ENCODE data around the gene ETNPPL. TPM values are rescaled to one million over a fixed set of nuclear protein-coding genes. Genes with fewer than 3 reads are reported as not detected.

Gene ETNPPL
- polyA plus RNA-seq, 1 of the 3 experiments (the other 2 are of a cell fraction), result not detected

DNA sequence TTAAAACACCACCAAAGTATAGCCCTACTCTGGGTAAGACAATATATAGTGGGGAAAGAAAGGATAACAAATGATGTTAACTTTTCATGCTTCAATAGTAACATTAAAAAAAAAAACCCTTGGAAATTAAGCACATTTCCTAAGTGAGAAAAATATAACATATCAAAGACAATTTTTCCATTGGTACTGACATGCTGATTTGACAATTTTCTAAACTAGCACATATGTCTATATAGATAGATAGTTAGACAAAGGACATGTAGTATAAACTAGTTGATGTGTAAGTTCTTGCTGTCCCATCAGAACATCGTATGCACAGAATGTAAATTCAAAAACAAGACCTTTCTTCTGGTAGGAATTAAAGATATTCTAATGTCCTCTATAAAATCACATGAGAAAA lies 47.2 kb upstream of the ETNPPL start:
- no peak overlapping the region for H2AFZ ChIP-seq (ENCODE audit: low read depth)
- no peak overlapping the region for H3K4me2 ChIP-seq
- TF ChIP-seq, protein P1, sequence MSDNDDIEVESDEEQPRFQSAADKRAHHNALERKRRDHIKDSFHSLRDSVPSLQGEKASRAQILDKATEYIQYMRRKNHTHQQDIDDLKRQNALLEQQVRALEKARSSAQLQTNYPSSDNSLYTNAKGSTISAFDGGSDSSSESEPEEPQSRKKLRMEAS (IDR thresholded peaks at IDR 0.05; ENCODE audit: low read depth), result no peak
- TF ChIP-seq, protein P2, sequence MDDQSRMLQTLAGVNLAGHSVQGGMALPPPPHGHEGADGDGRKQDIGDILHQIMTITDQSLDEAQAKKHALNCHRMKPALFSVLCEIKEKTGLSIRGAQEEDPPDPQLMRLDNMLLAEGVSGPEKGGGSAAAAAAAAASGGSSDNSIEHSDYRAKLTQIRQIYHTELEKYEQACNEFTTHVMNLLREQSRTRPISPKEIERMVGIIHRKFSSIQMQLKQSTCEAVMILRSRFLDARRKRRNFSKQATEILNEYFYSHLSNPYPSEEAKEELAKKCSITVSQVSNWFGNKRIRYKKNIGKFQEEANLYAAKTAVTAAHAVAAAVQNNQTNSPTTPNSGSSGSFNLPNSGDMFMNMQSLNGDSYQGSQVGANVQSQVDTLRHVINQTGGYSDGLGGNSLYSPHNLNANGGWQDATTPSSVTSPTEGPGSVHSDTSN (IDR thresholded peaks at IDR 0.05), result no peak
- no peak for TF ChIP-seq RFX5 (IDR thresholded peaks at IDR 0.05; ENCODE audit: low read length)
- no peak for TF ChIP-seq RCOR1 (IDR thresholded peaks at IDR 0.05; ENCODE audit: low read length)
- TF ChIP-seq ELF1 (IDR thresholded peaks at IDR 0.05), result no peak
- no peaks in the 10 kb centered on the region for H3K27me3 ChIP-seq (ENCODE audit: insufficient read depth)
- H3K9me3 ChIP-seq, result no peaks in the 10 kb centered on the region
- ChIA-PET POLR2A (no interaction called here), CTCF (no interaction called here)
- no peak for DNase-seq
- whole genome bisulfite sequencing (ENCODE audit: low lambda C conversion rate), result 0% methylated on average over 1 of the region's 1 CpG
- H3K4me1 ChIP-seq (ENCODE audit: control insufficient read depth in 1 of 2, insufficient read depth in 2 of 2, low read depth in 1 of 2, low read length in 1 of 2), result no peaks in the 10 kb centered on the region
- H3K79me2 ChIP-seq (ENCODE audit: insufficient read depth), result no peaks in the 10 kb centered on the region
- no peaks in the 10 kb centered on the region for H3K36me3 ChIP-seq (replicated peaks in 1 of 2; ENCODE audit: control insufficient read depth in 1 of 2, insufficient read depth in 2 of 2, low read length in 1 of 2)
- no peaks in the 10 kb centered on the region for H4K20me1 ChIP-seq (ENCODE audit: insufficient read depth)
- H3F3A ChIP-seq (replicated peaks; ENCODE audit: insufficient read depth), result no peaks in the 10 kb centered on the region
- H3K9me2 ChIP-seq, result no peaks in the 10 kb centered on the region
- no peak overlapping the region for H3K4me3 ChIP-seq (ENCODE audit: low read depth in 2 of 2, low read length in 1 of 2)
- H3K27ac ChIP-seq (ENCODE audit: low read depth in 2 of 2, low read length in 1 of 2), result no peak overlapping the region
- H3K9ac ChIP-seq, result no peak overlapping the region

DNA sequence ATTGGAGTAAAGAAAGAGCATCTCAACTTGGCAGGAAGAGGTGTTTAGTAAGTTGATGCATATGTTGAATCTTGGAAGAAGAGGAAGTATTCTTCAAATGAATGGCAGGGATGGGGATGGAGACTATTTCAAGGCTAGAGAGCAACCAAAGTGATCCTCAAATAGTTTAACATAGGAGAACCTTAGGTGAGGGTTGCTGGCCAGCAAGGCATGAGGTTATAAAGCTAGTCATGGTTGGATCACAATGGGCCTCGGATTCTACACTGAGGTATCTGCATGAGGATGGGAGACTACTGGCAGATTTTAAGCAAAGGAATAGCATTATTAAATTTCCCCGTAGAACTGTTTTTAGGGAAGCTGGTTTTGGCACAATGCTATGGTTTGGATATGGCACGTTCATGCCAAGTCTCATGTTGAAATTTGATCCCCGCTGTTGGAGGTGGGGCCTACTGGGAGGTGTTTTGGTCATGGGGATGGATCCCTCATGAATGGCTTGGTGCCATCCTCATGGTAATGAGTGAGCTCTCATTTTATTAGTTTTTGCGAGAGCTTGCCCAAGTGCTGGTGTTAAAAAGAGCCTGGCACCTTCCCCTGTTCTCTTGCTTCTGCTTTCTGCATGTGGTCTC lies 41.9 kb upstream of the ETNPPL start:
- Histone ChIP-seq H3K9me3 (no peaks in the 10 kb centered on the region), H3K36me3 (replicated peaks in 1 of 2; ENCODE audit: control insufficient read depth in 1 of 2, insufficient read depth in 2 of 2, low read length in 1 of 2) (no peaks in the 10 kb centered on the region), H3K79me2 (ENCODE audit: insufficient read depth) (no peaks in the 10 kb centered on the region), H3K4me3 (ENCODE audit: low read depth in 2 of 2, low read length in 1 of 2) (no peak overlapping the region), H3K9me2 (no peaks in the 10 kb centered on the region), H4K20me1 (ENCODE audit: insufficient read depth) (no peaks in the 10 kb centered on the region), H3K4me1 (ENCODE audit: control insufficient read depth in 1 of 2, insufficient read depth in 2 of 2, low read depth in 1 of 2, low read length in 1 of 2) (no peaks in the 10 kb centered on the region), H3K9ac (no peak overlapping the region), H3K27ac (ENCODE audit: low read depth in 2 of 2, low read length in 1 of 2) (no peak overlapping the region), H3K27me3 (ENCODE audit: insufficient read depth) (no peaks in the 10 kb centered on the region; the same call in 1 of the 2 replicates), H3K4me2 (no peak overlapping the region), H2AFZ (ENCODE audit: low read depth) (no peak overlapping the region), H3F3A (replicated peaks; ENCODE audit: insufficient read depth) (no peaks in the 10 kb centered on the region)
- TF ChIP-seq FOSL2 (IDR thresholded peaks at IDR 0.05; ENCODE audit: borderline replicate concordance, low read depth), result no peak
- no peak for TF ChIP-seq NFIC (IDR thresholded peaks at IDR 0.05; ENCODE audit: borderline replicate concordance)
- TF ChIP-seq, protein P1 (IDR thresholded peaks at IDR 0.05; ENCODE audit: low read depth), result no peak
- no peak for TF ChIP-seq ELF1 (IDR thresholded peaks at IDR 0.05)
- TF ChIP-seq, protein P3, sequence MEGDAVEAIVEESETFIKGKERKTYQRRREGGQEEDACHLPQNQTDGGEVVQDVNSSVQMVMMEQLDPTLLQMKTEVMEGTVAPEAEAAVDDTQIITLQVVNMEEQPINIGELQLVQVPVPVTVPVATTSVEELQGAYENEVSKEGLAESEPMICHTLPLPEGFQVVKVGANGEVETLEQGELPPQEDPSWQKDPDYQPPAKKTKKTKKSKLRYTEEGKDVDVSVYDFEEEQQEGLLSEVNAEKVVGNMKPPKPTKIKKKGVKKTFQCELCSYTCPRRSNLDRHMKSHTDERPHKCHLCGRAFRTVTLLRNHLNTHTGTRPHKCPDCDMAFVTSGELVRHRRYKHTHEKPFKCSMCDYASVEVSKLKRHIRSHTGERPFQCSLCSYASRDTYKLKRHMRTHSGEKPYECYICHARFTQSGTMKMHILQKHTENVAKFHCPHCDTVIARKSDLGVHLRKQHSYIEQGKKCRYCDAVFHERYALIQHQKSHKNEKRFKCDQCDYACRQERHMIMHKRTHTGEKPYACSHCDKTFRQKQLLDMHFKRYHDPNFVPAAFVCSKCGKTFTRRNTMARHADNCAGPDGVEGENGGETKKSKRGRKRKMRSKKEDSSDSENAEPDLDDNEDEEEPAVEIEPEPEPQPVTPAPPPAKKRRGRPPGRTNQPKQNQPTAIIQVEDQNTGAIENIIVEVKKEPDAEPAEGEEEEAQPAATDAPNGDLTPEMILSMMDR (IDR thresholded peaks at IDR 0.05), result no peak
- TF ChIP-seq YY1 (IDR thresholded peaks at IDR 0.05; ENCODE audit: low read depth), result no peak
- TF ChIP-seq, protein P4, sequence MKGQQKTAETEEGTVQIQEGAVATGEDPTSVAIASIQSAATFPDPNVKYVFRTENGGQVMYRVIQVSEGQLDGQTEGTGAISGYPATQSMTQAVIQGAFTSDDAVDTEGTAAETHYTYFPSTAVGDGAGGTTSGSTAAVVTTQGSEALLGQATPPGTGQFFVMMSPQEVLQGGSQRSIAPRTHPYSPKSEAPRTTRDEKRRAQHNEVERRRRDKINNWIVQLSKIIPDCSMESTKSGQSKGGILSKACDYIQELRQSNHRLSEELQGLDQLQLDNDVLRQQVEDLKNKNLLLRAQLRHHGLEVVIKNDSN (IDR thresholded peaks at IDR 0.05; ENCODE audit: borderline replicate concordance, low read depth), result no peak
- no peak for TF ChIP-seq TAF1 (IDR thresholded peaks at IDR 0.05; ENCODE audit: borderline replicate concordance, low read depth, low read length)
- no peak for TF ChIP-seq EP300 (IDR thresholded peaks at IDR 0.05; ENCODE audit: borderline replicate concordance in 1 of 2, low read depth in 1 of 2, low read length in 1 of 2)
- TF ChIP-seq POLR2AphosphoS5 (IDR thresholded peaks at IDR 0.05; ENCODE audit: low read depth, low read length), result no peak
- TF ChIP-seq EZH2phosphoT487 (IDR thresholded peaks at IDR 0.05; ENCODE audit: borderline replicate concordance, low read depth), result no peak
- ChIA-PET CTCF (no interaction called here), POLR2A (no interaction called here)
- DNase-seq, result no peak
- 6% methylated on average over 5 of the region's 5 CpGs for WGBS (ENCODE audit: low lambda C conversion rate)
